ENCODE measurements around the gene ZNF426. TPM values are rescaled to one million over a fixed set of nuclear protein-coding genes. Genes with fewer than 3 reads are reported as not detected.

Gene ZNF426
- total and polyA plus RNA-seq, 2 of the 13 experiments (the other 11 are each of a cell fraction or from before 2014, with no cell fraction given), result 3.8 to 14.9 TPM

GRCh38 chr19:9538183-9539058 lies at the start of gene ZNF426 (continued):
- TF ChIP-seq NR2F1 (CRISPR knock-in tag; IDR thresholded peaks at IDR 0.05), result no peak
- TF ChIP-seq ZNF572 (CRISPR knock-in tag; IDR thresholded peaks at IDR 0.05), result no peak
- 0 out of 2 replicates have a peak, but pooled peaks have one; percentile 22 for TF ChIP-seq ZMYM3 (CRISPR knock-in tag; IDR thresholded peaks at IDR 0.05)
- TF ChIP-seq KIAA2018 (CRISPR knock-in tag; IDR thresholded peaks at IDR 0.05; ENCODE audit: borderline replicate concordance), result no peak
- TF ChIP-seq FOXM1 (CRISPR knock-in tag; IDR thresholded peaks at IDR 0.05), result no peak
- peak; percentile 50; the same call in 1 of the 2 replicates for TF ChIP-seq FOXA3 (CRISPR knock-in tag; IDR thresholded peaks at IDR 0.05)
- TF ChIP-seq, protein P1, sequence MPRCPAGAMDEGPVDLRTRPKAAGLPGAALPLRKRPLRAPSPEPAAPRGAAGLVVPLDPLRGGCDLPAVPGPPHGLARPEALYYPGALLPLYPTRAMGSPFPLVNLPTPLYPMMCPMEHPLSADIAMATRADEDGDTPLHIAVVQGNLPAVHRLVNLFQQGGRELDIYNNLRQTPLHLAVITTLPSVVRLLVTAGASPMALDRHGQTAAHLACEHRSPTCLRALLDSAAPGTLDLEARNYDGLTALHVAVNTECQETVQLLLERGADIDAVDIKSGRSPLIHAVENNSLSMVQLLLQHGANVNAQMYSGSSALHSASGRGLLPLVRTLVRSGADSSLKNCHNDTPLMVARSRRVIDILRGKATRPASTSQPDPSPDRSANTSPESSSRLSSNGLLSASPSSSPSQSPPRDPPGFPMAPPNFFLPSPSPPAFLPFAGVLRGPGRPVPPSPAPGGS (CRISPR knock-in tag; IDR thresholded peaks at IDR 0.05), result 0 out of 2 replicates have a peak, but pooled peaks have one; percentile 46
- TF ChIP-seq ZNF546 (CRISPR knock-in tag; conservative IDR thresholded peaks at IDR 0.05), result no peak
- TF ChIP-seq SRF (IDR thresholded peaks at IDR 0.05; ENCODE audit: low read depth, low read length), result 0 out of 2 replicates have a peak, but pooled peaks have one; percentile 49
- TF ChIP-seq, protein P2, sequence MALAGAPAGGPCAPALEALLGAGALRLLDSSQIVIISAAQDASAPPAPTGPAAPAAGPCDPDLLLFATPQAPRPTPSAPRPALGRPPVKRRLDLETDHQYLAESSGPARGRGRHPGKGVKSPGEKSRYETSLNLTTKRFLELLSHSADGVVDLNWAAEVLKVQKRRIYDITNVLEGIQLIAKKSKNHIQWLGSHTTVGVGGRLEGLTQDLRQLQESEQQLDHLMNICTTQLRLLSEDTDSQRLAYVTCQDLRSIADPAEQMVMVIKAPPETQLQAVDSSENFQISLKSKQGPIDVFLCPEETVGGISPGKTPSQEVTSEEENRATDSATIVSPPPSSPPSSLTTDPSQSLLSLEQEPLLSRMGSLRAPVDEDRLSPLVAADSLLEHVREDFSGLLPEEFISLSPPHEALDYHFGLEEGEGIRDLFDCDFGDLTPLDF (CRISPR knock-in tag; IDR thresholded peaks at IDR 0.05), result 0 out of 2 replicates have a peak, but pooled peaks have one; percentile 38
